HG03039 (cell line): ENCODE measurements around the gene PNO1.
"Not testable (repeated sequence)": the region's sequence is repeated elsewhere in the genome, so short reads cannot be mapped to it uniquely, and the experiment has no call there.

ENCODE experiments used
- ATAC-seq: cut with Tn5 transposase; IDR thresholded peaks from one replicate; pipeline ENCODE4 v1.9.1; 2021; ENCODE audit warnings: mild to moderate bottlenecking, moderate library complexity; ENCODE audit not compliant: unreplicated experiment

PNO1 gene

DNA sequence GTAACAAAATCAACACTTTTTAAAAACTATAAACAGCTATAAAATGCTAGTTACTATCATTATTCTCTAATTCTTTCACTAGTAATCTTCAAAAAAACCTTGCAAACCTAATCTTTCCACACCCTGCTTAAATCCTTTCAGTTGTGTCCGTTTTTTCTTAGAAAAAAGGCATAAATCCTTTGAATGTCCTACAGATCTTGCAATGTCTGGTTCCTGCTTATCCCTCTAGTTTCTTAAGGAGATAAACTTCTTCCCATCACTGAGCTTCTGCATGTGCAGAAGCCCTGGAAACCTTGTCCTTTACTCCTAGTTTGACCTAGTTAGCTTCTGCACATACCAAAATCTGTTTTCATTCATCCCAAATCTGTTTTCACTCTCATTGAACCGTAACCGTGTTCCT lies 1.3 kb upstream of the PNO1 start:
- no peak for ATAC-seq

DNA sequence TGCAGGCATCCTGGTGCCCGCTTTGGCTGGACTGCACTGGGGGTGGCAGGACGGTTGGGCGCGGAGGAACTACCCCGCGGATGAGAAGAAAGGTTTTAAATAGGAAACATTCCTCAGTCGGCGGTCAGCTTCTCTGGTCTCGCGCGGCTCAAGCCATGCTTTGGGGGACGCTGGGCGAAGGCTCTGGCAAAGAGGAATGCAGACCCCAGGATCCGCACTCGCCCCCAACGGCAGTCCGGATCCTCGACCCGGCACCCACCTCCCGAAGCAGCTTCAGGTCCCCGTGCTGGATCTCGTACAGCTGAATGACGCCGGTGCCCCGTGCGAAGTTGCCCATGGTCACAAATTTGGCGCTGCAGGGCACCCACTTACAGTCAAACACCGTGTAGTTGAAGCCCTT lies 686 bp upstream of the PNO1 start:
- ATAC-seq: peak; percentile 29

DNA sequence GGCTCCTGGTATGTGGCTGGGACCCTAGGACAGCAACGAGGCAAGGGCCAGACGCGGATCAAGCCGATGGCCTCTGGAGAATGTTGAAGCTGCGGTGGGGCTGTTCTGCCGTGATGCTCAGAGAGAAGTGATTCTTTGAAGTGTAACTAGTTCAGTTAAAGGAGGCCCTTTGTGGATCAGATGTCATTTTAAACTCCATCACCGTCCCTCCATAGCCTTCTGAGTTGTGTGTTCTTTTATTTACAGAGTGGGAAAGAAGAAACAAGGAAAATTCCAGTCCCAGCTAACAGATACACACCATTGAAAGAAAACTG lies 403 bp downstream of the PNO1 start:
- no peak for ATAC-seq

DNA sequence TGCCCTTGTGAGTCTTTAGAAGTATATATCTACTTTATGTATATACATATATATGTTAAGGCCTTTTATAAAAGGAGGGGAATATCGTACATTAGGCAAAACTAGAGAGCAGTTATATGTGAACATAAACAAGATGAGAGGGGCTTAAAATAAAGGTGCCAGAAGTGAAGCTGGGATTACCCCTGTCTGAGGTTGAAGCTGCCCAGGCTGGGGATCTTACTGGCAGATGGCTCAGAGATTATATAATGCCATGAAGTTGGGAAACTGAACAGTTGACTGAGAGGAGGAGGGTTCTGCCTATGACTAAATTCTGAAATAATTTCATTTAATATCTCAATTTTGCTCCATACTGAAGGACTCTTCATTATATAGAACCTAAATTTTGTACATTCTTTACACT lies 6.0 kb downstream of the PNO1 start:
- ATAC-seq: no peak

DNA sequence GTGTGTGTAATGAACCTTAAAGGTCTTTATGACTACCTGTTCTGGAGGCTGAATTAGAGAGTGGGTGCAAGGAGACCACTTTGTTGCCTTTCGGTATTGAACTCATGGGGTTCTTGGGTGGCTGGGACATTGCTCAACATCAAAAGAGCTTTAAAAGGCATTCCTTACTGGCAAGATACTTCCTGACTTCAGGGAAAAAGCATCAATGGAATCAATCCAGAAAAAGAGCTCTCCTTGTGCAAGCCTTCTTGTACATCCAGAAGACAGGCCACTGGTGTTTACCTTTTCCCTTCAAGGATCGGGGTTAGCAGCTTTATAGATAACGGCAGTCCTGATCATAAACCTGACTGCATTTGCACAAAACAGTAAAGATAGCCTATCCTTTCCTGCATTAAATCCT lies 9.5 kb downstream of the PNO1 start:
- no peak for ATAC-seq

DNA sequence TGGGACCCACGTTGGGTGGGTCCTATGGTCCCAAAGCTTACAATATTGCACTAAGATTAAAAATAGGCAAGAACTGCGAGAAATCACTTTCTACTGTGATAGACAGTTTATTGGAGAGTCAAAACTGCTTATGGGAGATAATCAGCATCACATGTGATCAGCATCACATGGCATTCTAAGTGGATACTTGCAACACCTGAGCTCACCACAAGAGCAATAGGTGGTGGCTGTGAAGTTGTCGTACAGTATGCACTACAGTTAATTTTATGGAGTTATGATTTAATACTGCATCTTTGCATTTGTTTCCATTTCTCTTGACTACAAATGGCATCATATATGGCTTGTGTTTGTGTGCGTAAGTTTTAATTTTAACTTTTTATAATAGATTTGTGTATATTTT lies 11.6 kb downstream of the PNO1 start:
- no peak for ATAC-seq

DNA sequence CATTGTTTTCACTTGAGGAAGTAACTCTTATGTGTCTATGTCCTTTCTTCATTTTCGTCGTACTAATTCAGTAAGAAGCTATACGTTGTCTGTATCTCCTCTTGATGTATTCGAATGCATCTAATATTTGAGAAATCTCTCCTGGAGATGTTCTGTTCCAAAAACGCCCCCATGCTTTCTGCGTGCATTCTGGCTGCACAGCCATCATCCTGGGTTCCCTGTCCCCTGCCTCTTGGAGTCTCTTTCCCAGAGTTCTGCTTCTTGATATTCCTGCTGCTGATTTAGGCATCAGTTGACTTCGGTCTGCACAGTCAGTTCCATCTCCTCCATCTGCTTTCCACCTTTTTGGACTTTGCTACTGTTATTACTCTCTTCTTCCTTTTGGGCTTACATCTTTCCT lies 13.5 kb downstream of the PNO1 start:
- no peak for ATAC-seq

DNA sequence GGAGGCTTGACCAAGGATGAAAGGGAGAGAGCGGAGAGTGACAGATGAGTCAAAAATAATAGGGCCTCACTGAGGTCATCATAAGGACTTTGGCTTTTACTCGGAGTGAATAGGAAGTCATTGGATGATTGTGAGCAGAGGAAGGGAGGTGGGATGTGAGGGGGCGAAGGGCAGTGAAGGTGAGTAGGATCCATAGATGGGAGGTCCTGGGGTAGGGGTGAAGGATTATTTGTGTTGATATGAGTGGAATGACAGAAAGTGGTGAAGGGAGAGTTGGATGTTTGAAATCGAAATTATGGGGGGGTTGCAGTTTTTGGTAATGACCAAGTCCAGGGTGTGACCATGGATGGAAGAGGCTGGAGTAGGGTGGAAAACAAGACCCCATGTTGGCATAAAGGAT lies 14.0 kb downstream of the PNO1 start:
- ATAC-seq: no peak

DNA sequence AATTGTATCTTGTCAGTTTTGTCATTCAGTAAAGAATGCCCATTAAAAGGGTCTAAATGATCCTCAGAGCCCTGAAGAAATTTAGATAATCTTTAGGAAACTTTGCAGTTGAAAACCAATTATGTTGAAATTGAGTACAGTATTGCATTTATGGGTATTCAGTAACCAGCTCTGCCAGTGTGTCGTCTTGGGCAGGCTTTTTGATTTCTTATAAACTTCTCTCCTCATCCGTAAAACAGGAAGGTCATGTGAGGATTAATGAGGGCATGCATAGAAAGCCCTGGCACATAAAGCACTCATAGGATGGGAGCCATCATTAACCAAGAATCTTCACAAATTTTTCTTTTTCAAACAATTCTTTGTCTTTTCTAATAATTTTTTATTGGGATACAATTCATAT lies 14.8 kb downstream of the PNO1 start:
- ATAC-seq: no peak

DNA sequence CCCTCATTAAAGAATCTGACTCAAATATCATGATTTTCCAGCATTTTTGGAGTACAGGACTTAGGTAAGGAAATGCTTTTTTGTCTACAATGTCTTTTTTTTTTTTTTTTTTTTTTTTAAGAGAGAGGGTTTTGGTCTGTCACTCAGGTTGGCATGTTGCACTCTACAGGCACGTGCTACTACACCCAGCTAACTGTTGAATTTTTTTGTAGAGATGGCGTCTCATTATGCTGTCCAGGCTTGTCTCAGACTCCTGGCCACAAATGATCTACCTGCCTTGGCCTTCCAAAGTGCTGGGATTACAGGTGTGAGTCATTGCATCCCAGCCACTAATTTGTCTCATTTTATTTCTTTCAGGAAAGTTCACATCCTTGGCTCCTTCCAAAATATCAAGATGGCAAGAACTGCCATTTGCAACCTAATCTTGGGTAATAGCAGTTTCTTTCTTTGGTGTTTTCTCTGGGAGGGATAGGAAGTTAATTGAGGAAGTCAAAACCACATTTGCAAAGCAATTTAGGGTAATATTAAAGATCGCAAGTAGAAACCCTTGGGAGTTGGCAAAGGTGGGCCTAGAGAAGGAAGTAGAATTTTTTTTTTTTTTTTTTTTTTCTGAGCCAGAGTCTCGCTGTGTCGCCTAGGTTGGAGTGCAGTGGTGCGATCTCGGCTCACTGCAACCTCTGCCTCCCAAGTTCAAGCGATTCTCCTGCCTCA lies 15.5 kb downstream of the PNO1 start:
- no peak for ATAC-seq

DNA sequence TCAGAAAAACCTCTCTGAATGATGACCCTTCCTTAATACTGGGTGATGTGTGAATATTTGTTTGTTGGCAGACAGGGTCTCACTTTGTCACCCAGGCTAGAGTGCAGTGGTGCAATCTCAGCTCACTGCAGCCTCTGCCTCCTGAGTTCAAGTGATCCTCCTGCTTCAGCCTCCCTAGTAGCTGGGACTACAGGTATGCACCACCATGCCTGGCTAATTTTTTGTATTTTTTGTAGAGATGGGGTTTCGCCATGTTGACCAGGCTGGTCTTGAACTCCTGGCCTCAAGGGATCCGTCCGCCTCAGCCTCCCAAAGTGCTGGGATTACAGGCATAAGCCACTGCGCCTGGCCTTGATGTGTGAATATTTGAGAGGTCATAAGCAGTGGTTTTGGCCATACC lies 17.5 kb downstream of the PNO1 start:
- not testable (repeated sequence) for ATAC-seq

DNA sequence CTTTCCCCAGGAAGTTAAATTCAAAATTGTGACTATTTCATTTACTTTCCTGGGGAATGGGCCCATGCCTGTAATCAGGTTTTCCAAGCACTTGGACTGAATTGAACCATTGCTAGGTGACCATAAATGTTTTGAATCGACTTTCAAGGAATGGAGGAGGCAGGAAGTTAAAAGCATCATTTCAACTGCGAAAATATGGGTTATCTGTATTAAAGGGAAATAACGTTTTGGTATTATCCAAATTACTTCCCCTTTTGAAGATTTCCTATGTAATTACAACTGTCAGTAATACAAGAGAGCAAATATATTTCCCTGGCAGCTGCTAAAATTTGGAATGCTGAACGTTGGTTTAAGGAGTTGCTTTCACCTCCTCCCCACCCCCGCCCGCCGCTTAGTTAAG lies 19.0 kb downstream of the PNO1 start:
- ATAC-seq: no peak

DNA sequence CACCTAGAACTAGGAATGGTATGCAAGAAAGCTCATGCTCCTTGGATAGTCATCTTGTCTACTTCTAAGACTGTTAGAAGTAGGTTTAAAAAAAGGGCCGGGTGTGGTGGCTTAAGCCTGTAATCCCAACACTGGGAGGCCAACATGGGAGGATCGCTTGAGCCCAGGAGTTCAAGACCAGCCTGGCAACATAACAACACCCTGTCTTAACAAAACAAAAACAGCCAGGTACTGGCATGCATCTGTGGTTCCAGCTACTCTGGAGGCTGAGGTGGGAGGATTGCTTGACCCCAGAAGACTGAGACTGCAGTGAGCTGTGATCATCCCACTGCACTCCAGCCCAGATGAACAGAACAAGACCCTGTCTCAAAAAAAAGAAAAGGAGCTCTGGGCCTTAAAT lies 19.9 kb downstream of the PNO1 start:
- ATAC-seq: no peak

DNA sequence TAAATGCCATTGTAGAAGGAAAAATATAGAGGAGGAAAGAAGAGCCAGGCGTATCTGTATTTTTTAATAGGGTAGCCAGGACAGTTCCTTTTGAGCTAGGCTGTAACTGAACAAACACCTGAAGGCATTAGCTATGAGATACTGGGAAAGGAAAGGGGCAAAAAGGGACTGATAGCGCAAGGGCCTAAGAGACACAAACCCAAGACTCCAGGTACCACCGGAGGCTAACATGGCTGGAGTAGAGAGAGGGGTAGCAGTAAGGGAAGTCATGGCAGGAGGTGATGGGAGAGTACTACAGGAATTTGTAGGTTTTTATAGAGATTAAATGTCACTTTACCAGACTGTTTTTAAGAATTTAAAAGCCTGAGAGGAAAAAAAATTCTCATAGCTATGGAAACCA lies 20.7 kb downstream of the PNO1 start:
- ATAC-seq: no peak

DNA sequence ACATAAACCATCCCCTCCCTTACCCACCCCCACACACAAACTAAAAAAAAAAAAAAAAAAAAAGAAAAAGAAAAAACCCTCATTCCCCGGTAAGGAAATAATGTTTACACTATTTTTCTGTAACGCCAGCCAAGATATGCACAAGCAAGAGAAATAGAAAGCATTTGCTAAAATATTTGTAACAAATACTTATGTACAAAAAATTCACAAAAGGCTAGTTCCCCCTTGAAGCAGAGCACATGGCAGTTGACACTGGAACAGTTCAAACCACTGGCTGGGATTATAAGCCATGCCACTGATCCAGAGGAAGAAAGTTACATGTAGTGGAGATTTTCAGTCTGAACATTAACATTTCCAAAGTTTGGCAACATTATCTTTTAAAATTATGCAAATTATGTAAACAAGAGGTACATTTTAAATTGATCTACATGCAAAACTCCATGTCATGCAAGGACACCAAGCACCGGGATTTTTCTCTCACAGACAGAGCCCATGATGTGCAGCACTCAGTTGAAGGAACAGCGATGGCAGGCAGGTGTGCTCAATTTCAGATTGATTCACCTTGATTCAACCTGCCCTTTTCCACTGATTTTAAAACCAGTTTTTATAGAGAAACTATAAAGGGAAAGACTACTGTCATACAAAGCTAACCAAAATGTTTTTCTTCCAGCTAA lies 21.4 kb downstream of the PNO1 start:
- no peak for ATAC-seq

DNA sequence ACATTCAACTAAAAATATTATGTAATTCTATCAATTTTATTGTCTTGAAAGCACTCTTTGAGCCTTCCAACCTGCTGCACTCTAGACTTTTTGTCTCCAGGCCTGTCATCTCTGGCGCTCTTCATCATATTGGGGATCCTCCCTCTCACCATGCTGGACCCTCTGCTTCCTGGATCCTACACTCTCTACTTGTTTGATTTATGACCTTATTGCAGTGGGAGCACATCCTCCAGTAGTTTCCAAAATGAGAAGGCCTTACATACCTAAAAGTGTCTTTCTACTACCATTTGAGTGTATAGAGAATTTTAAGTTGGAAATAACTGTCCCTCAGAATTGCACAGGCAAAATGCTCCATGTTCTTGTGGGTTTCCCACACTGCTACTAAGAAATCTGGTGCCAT lies 25.2 kb downstream of the PNO1 start:
- ATAC-seq: no peak

DNA sequence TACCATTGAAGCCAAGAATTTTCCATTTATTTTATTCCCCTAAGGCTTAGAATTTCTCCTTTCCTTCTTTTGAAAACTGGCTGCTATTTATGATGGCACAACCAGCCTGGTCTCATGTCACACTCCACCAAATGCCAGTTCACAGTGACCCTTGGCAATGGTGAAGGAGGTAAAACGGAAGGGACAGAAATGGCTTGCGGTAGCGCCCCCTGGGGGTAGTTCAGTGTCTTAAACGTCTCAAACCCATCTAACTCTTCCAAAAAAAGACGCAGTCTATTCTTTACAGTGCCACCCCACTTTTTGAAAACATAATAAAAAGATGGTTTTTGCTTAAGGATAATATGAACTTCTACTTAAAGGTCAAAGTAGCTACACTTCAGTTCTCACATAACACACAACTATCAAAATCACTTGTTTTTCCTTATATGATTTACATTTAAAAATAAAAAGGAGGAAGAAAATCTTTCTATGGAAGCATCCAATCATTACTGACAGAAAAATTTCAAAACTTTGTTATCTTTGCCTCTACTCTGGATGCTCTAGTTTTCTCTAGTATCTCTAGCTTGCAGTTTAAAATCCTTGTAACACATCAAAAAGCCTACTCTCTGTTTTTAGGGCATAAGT lies 28.0 kb downstream of the PNO1 start:
- no peak for ATAC-seq

DNA sequence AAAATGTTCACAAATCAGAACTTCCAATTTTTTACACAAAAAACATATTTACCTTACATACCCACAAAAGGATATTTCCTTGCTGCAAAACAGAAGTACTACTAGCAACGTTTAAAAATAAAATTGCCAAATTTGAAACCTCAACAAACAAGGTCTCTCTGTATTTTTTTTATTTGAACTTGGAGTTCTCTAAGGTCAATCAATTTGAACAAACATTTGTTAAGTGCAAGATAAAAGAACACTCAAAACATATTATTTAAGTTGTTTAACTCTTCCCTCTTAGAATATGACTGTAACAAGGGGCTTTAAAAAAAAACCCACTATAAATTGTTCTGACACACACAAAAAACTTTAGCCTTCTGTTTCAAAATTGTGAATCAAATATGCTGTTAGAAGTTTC lies 29.6 kb downstream of the PNO1 start:
- ATAC-seq: no peak

DNA sequence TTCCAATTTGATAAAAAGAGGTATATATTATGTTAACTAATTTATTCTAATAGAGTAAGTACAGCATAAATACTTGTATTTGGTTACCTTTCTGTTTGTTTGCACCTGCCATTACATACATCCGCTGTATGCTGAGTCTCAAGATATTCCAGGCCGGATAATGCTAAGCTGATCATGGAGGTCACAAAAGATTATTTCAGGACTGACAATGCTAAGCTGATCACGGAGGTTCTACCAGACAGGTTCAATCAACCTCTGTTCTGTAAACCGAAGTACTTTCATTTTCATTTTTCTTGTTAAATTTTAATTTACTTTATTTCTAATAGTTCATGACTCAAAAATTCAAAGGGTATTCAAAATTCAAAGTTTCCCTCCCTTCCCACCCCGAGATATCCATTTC lies 31.1 kb downstream of the PNO1 start:
- ATAC-seq: no peak

DNA sequence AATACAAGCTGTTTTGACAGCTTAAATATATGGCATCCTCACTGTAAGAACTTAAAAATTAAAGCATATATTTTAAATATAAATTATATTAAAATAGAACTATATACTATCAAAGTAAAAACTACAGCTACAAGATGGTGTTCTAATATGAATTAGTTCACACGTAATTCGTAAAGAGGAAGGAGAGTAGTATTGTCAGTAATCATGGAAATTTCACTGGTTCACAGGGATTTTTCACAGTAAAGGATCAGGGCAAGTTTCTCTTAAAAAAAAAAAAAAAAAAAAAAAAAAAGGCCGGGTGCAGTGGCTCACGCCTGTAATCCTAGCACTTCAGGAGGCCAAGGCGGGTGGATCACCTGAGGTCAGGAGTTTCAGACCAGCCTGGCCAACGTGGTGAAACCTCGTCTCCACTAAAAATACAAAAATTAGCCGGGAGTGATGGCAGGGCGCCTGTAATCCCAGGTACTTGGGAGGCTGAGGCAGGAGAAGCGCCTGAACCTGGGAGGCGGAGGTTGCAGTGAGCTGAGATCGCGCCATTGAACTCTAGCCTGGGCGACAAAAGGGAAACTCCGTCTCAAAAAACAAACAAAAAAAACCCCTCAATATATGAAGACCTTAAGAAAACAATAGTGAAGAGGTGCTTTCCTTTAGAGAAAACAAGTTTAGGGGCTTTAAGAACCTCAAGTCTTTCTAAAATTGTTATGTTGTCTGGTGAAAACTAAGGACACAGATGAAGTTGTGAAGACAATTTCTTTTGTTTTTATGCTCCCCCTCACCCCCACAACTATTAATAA lies 32.5 kb downstream of the PNO1 start:
- ATAC-seq: no peak

DNA sequence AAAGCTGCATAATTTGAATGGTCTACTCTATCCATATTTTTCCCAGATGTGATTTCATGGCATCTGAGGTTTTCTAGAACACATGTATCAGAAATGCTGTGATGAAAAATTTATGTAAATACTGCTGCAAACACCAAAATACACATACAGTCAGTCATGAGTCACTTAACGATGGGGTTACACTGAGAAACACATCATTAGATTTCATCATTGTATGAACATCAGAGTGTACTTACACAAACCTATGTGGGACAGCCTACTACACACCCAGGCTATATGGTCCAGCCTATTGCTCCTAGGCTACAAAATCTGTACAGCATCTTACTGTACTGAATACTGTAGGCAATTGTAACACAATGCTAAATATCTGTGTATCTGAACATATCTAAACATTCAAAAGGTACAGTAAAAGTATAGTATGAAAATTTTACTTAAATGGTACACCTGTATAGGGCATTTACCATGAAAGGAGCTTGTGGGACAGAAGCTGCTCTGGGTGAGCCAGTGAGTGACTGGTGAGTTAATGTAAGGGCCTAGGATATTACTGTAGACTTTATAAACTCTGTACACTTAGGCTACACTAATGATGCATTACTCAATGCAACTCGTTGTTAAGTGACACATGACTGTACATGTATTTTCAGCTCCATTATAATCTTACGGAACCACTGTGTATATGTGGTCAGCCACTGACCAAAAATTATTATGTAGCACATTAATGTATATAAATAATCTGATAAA lies 33.5 kb downstream of the PNO1 start:
- no peak for ATAC-seq
